ENCODE measurements around the gene CIB4. TPM values are rescaled to one million over a fixed set of nuclear protein-coding genes. Genes with fewer than 3 reads are reported as not detected.

CIB4 gene
- total and polyA plus RNA-seq, 2 of the 4 experiments (the other 2 are of a cell fraction) = not detected

GRCh38 chr2:26645762-26646161, 4.6 kb upstream of the CIB4 start:
- Histone ChIP-seq H3K18ac (ENCODE audit: low read depth, low read length) (no peak overlapping the region), H3K4ac (ENCODE audit: low read depth, low read length) (no peak overlapping the region), H3K27ac (ENCODE audit: insufficient read depth, low read length) (no peak overlapping the region), H2AK5ac (ENCODE audit: low read depth, low read length) (no peak overlapping the region), H2BK20ac (ENCODE audit: low read depth, low read length) (no peak overlapping the region), H3K9me1 (ENCODE audit: insufficient read depth, low read length) (no peaks in the 10 kb centered on the region), H3K56ac (ENCODE audit: extremely low read depth, insufficient read depth, low read length) (no peak overlapping the region), H2BK120ac (ENCODE audit: low read depth, low read length) (no peak overlapping the region), H4K20me1 (ENCODE audit: insufficient read depth, low read length) (no peaks in the 10 kb centered on the region), H3K4me2 (ENCODE audit: low read depth, low read length) (no peak overlapping the region), H2BK15ac (ENCODE audit: low read depth, low read length) (no peak overlapping the region), H2AK9ac (replicated peaks; ENCODE audit: low read depth, low read length, poor library complexity) (no peak overlapping the region), H3K9ac (ENCODE audit: low read depth, low read length) (no peak overlapping the region), H2BK5ac (ENCODE audit: low read depth, low read length, poor library complexity, severe bottlenecking) (no peak overlapping the region), H4K91ac (ENCODE audit: insufficient read depth, low read depth, low read length) (no peak overlapping the region), H4K5ac (ENCODE audit: low read depth, low read length) (no peak overlapping the region), H3K27me3 (ENCODE audit: control insufficient read depth, insufficient read depth, low read length) (peaks cover 51% of the 10 kb centered on the region), H4K8ac (ENCODE audit: low read depth in 2 of 2, low read length in 2 of 2) (no peak overlapping the region), H3K4me3 (ENCODE audit: insufficient read depth, low read depth, low read length) (no peak overlapping the region), H3K4me1 (ENCODE audit: control insufficient read depth, insufficient read depth, low read length) (no peaks in the 10 kb centered on the region), H3K9me3 (ENCODE audit: control insufficient read depth, insufficient read depth, low read length) (peaks cover 3% of the 10 kb centered on the region), H3K23ac (ENCODE audit: low read depth, low read length) (no peak overlapping the region), H3K14ac (replicated peaks; ENCODE audit: low read depth, low read length) (no peak overlapping the region), H3K36me3 (ENCODE audit: control insufficient read depth, insufficient read depth, low read length) (no peaks in the 10 kb centered on the region), H3K79me1 (ENCODE audit: low read depth in 1 of 2, low read length in 2 of 2) (no peaks in the 10 kb centered on the region), H2AFZ (replicated peaks; ENCODE audit: low read length, poor library complexity) (no peak overlapping the region)
- ATAC-seq (ENCODE audit: low read depth) (no peak), DNase-seq (no peak)
- POLR2A ChIA-PET (ENCODE audit: unreplicated experiment) = no interaction called here
- TF ChIP-seq CTCF (conservative IDR thresholded peaks at IDR 0.05; ENCODE audit: low read depth, low read length) (no peak), POLR2A (IDR thresholded peaks at IDR 0.05; ENCODE audit: low read depth, low read length) (no peak), RCOR1 (IDR thresholded peaks at IDR 0.05; ENCODE audit: insufficient replicate concordance, low read length) (no peak), RAD21 (IDR thresholded peaks at IDR 0.05; ENCODE audit: low read length) (no peak), CEBPB (IDR thresholded peaks at IDR 0.05; ENCODE audit: low read depth, low read length) (no peak), MAFK (IDR thresholded peaks at IDR 0.05; ENCODE audit: low read depth, low read length) (no peak), BHLHE40 (IDR thresholded peaks at IDR 0.05; ENCODE audit: low read depth, low read length) (no peak)
- TF ChIP-seq, protein P1, sequence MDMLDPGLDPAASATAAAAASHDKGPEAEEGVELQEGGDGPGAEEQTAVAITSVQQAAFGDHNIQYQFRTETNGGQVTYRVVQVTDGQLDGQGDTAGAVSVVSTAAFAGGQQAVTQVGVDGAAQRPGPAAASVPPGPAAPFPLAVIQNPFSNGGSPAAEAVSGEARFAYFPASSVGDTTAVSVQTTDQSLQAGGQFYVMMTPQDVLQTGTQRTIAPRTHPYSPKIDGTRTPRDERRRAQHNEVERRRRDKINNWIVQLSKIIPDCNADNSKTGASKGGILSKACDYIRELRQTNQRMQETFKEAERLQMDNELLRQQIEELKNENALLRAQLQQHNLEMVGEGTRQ (IDR thresholded peaks at IDR 0.05; ENCODE audit: low read depth, low read length) = no peak
- dilution Hi-C loops (cut with HindIII; ENCODE audit: low sequenced_read_pairs, unreplicated experiment) = no loop called here
- no TSS peak for BruUV-seq (replicated peaks)
- intact Hi-C loops (cut with micrococcal nuclease) = no loop called here
- in situ Hi-C loops (cut with MboI; ENCODE audit: low sequenced_read_pairs) = no loop called here
- 100% methylated on average over 1 of the region's 10 CpGs; no CpG with 5 or more reads in 1 of the 2 experiments for WGBS, 2 experiments (ENCODE audit: extremely low coverage in 2 of 2, insufficient read length in 1 of 2)
- CTCF ChIA-PET = no interaction called here

Data from IMR-90 (cell line).